A549 (cell line): Measurements from ENCODE around the gene SNRPA. TPM values are rescaled to one million over a fixed set of nuclear protein-coding genes. Genes with fewer than 3 reads are reported as not detected.

Experiments
- ATAC-seq, 2 experiments: fragments of 200-7000 bp in 1 of 2; fragments of >200 bp in 1 of 2; cut with Nextera tagmentation in 1 of 2; cut with Tn5 transposase in 1 of 2; 3 replicates each; pipeline versions ENCODE4 v1.8.0 to v1.9.1; 2018 to 2020; ENCODE audit warnings: mild to moderate bottlenecking in 1 of 2, moderate library complexity in 1 of 2
- CTCF ChIA-PET: fragments of 300-600 bp; sonication (Branson Sonifier 250); formaldehyde crosslinking; extraction: SDS; loops from one replicate; lab custom pipeline; 2021; ENCODE audit warnings: antibody characterized with exemption, inconsistent platforms; lab: Yijun Ruan, JAX
- POLR2A ChIA-PET: fragments of 350-600 bp; formaldehyde crosslinking; extraction: SDS; loops from one replicate; lab custom pipeline; 2021; ENCODE audit warnings: antibody characterized with exemption, inconsistent platforms; lab: Yijun Ruan, JAX
- DNase-seq, 2 experiments: peaks; one replicate each; pipeline versions ENCODE4 v3.0.0 to v3.0.0-alpha.2; 2011 to 2016; ENCODE audit warnings: low read depth in 1 of 2, low spot score in 1 of 2
- FAIRE-seq: peaks from 2 replicates; lab custom pipeline; 2011; peaks lifted over from hg19 to GRCh38; lab: Jason Lieb, UNC
- H3K27ac ChIP-seq, 2 experiments: fragments of >200 bp; sonication (Bioruptor Twin); formaldehyde crosslinking; 3 replicates each; pipeline ENCODE4 v1.5.1; 2016 to 2017
- H3K4me1 ChIP-seq: fragments of >200 bp; sonication (Bioruptor Twin); formaldehyde crosslinking; 3 replicates; pipeline ENCODE4 v1.6.1; 2016
- H3K4me2 ChIP-seq: fragments of >200 bp; sonication (Bioruptor Twin); formaldehyde crosslinking; 3 replicates; pipeline ENCODE4 v1.6.1; 2016
- H3K4me3 ChIP-seq: fragments of >200 bp; sonication (Bioruptor Twin); formaldehyde crosslinking; 3 replicates; pipeline ENCODE4 v1.5.1; 2016
- H3K9me3 ChIP-seq: fragments of >200 bp; sonication (Bioruptor Twin); formaldehyde crosslinking; 3 replicates; pipeline ENCODE4 v1.6.1; 2016
- BHLHE40 ChIP-seq: IDR thresholded peaks from 2 replicates; pipeline ENCODE4 v1.6.1; 2012; ENCODE audit warnings: low read depth, low read length, inconsistent platforms
- CHD2 ChIP-seq: fragments of 150-350 bp; IDR thresholded peaks from 2 replicates; pipeline ENCODE4 v1.6.1; 2014; ENCODE audit warnings: low read length; ENCODE audit not compliant: partially characterized antibody
- CTCF ChIP-seq: fragments of >200 bp; sonication (Bioruptor Twin); formaldehyde crosslinking; IDR thresholded peaks from 3 replicates; pipeline ENCODE4 v1.5.1; 2016
- ELK1 ChIP-seq: fragments of 150-350 bp; IDR thresholded peaks from 2 replicates; pipeline ENCODE4 v1.6.1; 2014; ENCODE audit warnings: low read depth, mild to moderate bottlenecking, low read length
- EP300 ChIP-seq, 2 experiments: fragments of >200 bp; sonication (Bioruptor Twin); formaldehyde crosslinking; IDR thresholded peaks; 2 replicates in 1 of 2; 3 replicates in 1 of 2; pipeline ENCODE4 v1.6.1; 2016 to 2017
- FOSB ChIP-seq: fragments of 250-450 bp; sonication (Bioruptor Pico); IDR thresholded peaks from 2 replicates; pipeline ENCODE4 v1.5.0; 2020; ENCODE audit warnings: mild to moderate bottlenecking, moderate library complexity
- HDAC2 ChIP-seq: fragments of 200-600 bp; sonication (generic); IDR thresholded peaks from 2 replicates; pipeline ENCODE4 v1.6.1; 2016
- HEYL ChIP-seq: fragments of 250-450 bp; sonication (Bioruptor Pico); IDR thresholded peaks from 2 replicates; pipeline ENCODE4 v1.8.0; 2021; ENCODE audit warnings: mild to moderate bottlenecking, moderate library complexity
- JUN ChIP-seq, 2 experiments: fragments of >200 bp; sonication (Bioruptor Twin); formaldehyde crosslinking; IDR thresholded peaks; 2 replicates in 1 of 2; 3 replicates in 1 of 2; pipeline ENCODE4 v1.6.1; 2016 to 2017
- NFE2L2 ChIP-seq: fragments of 150-350 bp; conservative IDR thresholded peaks from 2 replicates; pipeline ENCODE4 v1.6.1; 2014; ENCODE audit warnings: low read length
- NR3C1 ChIP-seq: fragments of >200 bp; sonication (Bioruptor Twin); formaldehyde crosslinking; IDR thresholded peaks from 3 replicates; pipeline ENCODE4 v1.6.1; 2017
- POLR2AphosphoS2 ChIP-seq: conservative IDR thresholded peaks from 2 replicates; pipeline ENCODE4 v1.6.1; 2012; ENCODE audit warnings: low read length, improper control_type of control experiment, inconsistent platforms
- RARB ChIP-seq: fragments of 250-450 bp; sonication (Bioruptor Pico); IDR thresholded peaks from 2 replicates; pipeline ENCODE4 v1.8.0; 2021; ENCODE audit warnings: mild to moderate bottlenecking, moderate library complexity
- RFX5 ChIP-seq: fragments of 450-650 bp; IDR thresholded peaks from 2 replicates; pipeline ENCODE4 v1.7.1; 2014; ENCODE audit warnings: antibody characterized with exemption, mild to moderate bottlenecking, moderate library complexity
- RNF2 ChIP-seq: fragments of 200-600 bp; sonication (generic); IDR thresholded peaks from 2 replicates; pipeline ENCODE4 v1.6.1; 2016; ENCODE audit warnings: low read depth, mild to moderate bottlenecking, antibody characterized with exemption, moderate library complexity, borderline replicate concordance
- SREBF2 ChIP-seq: fragments of 450-650 bp; IDR thresholded peaks from 2 replicates; pipeline ENCODE4 v1.6.1; 2014; ENCODE audit warnings: mild to moderate bottlenecking, moderate library complexity
- ZNF302 ChIP-seq: fragments of 250-450 bp; sonication (Bioruptor Pico); IDR thresholded peaks from 2 replicates; pipeline ENCODE4 v1.9.0; 2021; ENCODE audit warnings: inconsistent platforms, mild to moderate bottlenecking, moderate library complexity
- ZSCAN20 ChIP-seq: fragments of 250-450 bp; sonication (Bioruptor Pico); IDR thresholded peaks from 2 replicates; pipeline ENCODE4 v1.8.0; 2022; ENCODE audit warnings: mild to moderate bottlenecking, moderate library complexity
- WGBS: methylation state at CpG from one replicate; pipeline ENCODE4 v1.1.6; 2017; ENCODE audit errors: missing lambda C conversion rate; 5-methylcytosine and 5-hydroxymethylcytosine counted together
- polyA plus RNA-seq, 4 experiments: library from polyadenylated mRNA; depleted of rRNA in 3 of 4; stranded (reverse); fragments of >200 nt; fragmentation: RNase III in 1 of 4; extraction: RNeasy Plus Mini Kit Qiagen cat#74134 plus additional on column Dnase treatment in 1 of 4; gene quantifications; 2 replicates in 3 of 4; 3 replicates in 1 of 4; pipeline ENCODE4 v1.2.3, GENCODE V29; 2011 to 2017

The SNRPA gene
- polyA plus RNA-seq, 2 of the 4 experiments (the other 2 are of a cell fraction) = 141 to 236 TPM

- ATAC-seq = peak; percentile 4 to 6
- WGBS = 84% methylated on average over 16 of the region's 16 CpGs
- FAIRE-seq = no peak
- H3K4me1 ChIP-seq = peaks cover 5% of the 10 kb centered on the region
- no peak for DNase-seq
- TF ChIP-seq JUN (IDR thresholded peaks at IDR 0.05) = peak in 1 of 2 experiments; percentile 23; a peak in 2 of 5 replicates
- TF ChIP-seq POLR2AphosphoS2 = peak; percentile 6; the same call in 1 of the 2 replicates
- no peak for TF ChIP-seq NFE2L2
- TF ChIP-seq RNF2 = no peak
- no peak overlapping the region for H3K27ac ChIP-seq
- POLR2A ChIA-PET = interaction anchor here (1.0 to 1.2 kb wide), 2 partner anchors 10 kb away, joined by 3 to 4 read pairs; partner anchors contain the start of gene ACTMAP
- CTCF ChIA-PET = interaction anchor here (0.5 to 15.8 kb wide), 8 partner anchors 10 to 215 kb away, joined by 3 to 199 read pairs (median 5); partner anchors contain the start of gene ACTMAP
- H3K4me2 ChIP-seq = no peak overlapping the region
- H3K9me3 ChIP-seq = no peaks in the 10 kb centered on the region
- no peak overlapping the region for H3K4me3 ChIP-seq
Observed at GRCh38 chr19:40739871-40740703, 10.9 kb upstream of the SNRPA start.

- Histone ChIP-seq H3K4me1 (peaks cover 11% of the 10 kb centered on the region), H3K27ac (no peak overlapping the region), H3K4me3 (no peak overlapping the region), H3K4me2 (no peak overlapping the region), H3K9me3 (no peaks in the 10 kb centered on the region)
- POLR2A ChIA-PET = interaction anchor here (1.2 kb wide), 1 partner anchor 10 kb away, joined by 4 read pairs; the partner anchor contains the start of gene ACTMAP
- 85% methylated on average over 6 of the region's 6 CpGs for WGBS
- ATAC-seq (peak; percentile 1; a peak in 2 of 6 replicates), DNase-seq (no peak), FAIRE-seq (no peak)
- CTCF ChIA-PET = interaction anchor here (0.8 to 15.8 kb wide), 4 partner anchors 9 to 78 kb away, joined by 3 to 199 read pairs (median 24); partner anchors contain the start of gene ACTMAP
- TF ChIP-seq FOSB (CRISPR knock-in tag) (no peak), RARB (CRISPR knock-in tag) (no peak), HEYL (no peak), SREBF2 (no peak), RFX5 (no peak), NR3C1 (no peak), BHLHE40 (no peak), HDAC2 (no peak), EP300 (IDR thresholded peaks at IDR 0.05) (no peak), ELK1 (no peak), CTCF (no peak), CHD2 (no peak), ZSCAN20 (CRISPR knock-in tag) (no peak), ZNF302 (CRISPR knock-in tag) (no peak)
Observed at GRCh38 chr19:40740747-40741146, 10.3 kb upstream of the SNRPA start.
